HG02798 (cell line): ENCODE results near the gene ZNF274.
A peak's percentile ranks its signal among the peaks of the same experiment; 100 is the strongest.
"Not testable (repeated sequence)": the region's sequence is repeated elsewhere in the genome, so short reads cannot be mapped to it uniquely, and the experiment has no call there.

Experiments
- ATAC-seq: cut with Tn5 transposase; IDR thresholded peaks from one replicate; pipeline ENCODE4 v1.9.1; 2021; ENCODE audit warnings: mild to moderate bottlenecking; ENCODE audit not compliant: unreplicated experiment, poor library complexity

The ZNF274 gene

GRCh38 chr19:58209577-58209976, 26.7 kb downstream of the ZNF274 start:
- no peak for ATAC-seq

DNA sequence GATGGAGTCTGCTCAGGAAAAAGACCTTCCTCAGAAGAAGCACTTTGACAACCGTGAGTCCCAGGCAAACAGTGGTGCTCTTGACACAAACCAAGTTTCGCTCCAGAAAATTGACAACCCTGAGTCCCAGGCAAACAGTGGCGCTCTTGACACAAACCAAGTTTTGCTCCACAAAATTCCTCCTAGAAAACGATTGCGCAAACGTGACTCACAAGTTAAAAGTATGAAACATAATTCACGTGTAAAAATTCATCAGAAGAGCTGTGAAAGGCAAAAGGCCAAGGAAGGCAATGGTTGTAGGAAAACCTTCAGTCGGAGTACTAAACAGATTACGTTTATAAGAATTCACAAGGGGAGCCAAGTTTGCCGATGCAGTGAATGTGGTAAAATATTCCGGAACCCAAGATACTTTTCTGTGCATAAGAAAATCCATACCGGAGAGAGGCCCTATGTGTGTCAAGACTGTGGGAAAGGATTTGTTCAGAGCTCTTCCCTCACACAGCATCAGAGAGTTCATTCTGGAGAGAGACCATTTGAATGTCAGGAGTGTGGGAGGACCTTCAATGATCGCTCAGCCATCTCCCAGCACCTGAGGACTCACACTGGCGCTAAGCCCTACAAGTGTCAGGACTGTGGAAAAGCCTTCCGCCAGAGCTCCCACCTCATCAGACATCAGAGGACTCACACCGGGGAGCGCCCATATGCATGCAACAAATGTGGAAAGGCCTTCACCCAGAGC, 29.6 kb downstream of the ZNF274 start:
- ATAC-seq = no peak

DNA sequence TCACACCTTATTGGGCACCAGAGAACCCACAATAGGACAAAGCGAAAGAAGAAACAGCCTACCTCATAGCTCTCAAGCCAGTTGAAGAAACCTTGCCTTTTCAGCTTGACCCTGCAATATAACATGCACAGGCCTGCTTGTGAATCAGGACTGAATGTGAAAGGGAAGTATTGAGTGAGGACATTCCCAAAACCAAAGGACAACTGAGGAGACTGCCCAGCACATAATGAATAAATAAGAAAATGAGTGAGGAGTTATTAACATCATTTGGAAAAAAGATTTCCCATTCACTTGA, 30.2 kb downstream of the ZNF274 start:
- no peak for ATAC-seq

DNA sequence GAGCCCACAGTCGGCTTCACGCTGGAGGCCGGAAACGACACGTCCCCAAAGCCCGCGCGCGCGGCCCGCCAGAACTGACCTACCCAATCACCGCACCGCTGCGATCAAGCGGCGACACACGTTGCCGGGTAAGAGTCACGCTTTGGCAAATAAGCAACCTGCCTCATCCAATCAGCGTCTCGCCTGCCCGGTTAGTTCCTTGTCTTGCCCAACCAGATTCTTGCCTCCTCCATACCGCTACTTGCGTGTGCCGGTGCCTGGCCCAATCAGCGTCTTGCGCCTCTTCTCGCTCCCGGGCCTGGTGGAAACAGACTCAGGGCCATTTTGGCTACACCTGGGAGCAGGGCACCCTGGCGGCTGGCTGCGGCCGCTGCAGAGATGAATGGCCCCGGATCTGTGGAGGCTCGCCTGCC, 34.2 kb downstream of the ZNF274 start:
- no peak for ATAC-seq

- ATAC-seq = no peak
Measured at GRCh38 chr19:58217607-58218391, 34.9 kb downstream of the ZNF274 start.

DNA sequence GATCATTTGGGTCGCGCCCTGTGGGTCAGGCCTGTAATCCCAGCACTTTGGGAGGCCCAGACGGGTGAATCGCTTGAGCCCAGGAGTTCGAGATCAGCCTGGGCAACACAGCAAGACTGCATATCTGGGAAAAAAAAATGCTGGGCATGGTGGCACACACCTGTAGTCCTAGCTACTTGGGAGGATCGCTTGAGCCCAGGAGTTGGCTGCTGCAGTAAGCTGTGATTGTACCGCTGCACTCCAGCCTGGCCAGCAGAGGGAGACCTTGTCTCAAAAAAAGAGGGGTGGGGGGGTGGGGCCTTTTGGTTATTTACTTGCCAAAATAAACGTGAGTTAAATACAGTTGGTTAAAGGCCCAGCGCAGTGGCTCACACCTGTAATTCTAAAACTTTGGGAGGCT, 36.0 kb downstream of the ZNF274 start:
- ATAC-seq = no peak

DNA sequence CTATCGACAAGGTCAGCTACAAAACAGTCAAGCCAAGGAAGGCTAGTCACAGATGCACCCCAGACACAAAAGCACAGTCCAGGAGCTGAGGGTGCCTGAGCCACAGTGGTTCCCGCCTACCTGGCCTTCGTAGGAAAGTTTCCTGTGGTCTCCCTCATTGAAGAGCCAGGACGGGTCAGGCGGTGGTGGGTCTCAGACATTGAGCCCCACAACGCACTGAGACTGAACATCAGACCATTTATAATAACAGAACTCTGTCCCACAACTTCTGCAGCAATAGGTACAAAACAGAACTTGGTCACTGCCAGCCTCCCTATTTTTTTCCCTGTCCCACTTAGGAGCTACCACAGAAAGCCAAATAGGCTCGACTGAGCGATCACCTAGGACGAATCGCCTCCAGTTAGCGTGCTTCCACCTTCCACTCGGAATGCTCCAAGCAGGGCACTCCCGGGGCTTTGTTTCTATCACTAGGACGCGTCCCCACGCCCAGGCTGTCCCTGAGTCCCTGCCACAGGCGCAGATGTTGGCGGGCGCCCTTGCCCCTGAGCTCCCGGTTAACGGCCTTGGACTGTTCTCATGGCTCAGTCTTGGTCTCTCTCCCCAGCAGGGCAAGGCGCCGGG, 45.2 kb downstream of the ZNF274 start:
- no peak for ATAC-seq

- peak; percentile 97 for ATAC-seq
Measured at GRCh38 chr19:58228585-58229254, 45.9 kb downstream of the ZNF274 start, which contains the start of gene ZNF544. Gene ZNF544, plus strand, starts transcription at chr19:58228914. Its CDS starts 15,110 bp downstream, at chr19:58244024.

GRCh38 chr19:58229255-58229639, 46.4 kb downstream of the ZNF274 start:
- no peak for ATAC-seq

GRCh38 chr19:58237324-58237723, 54.5 kb downstream of the ZNF274 start:
- no peak for ATAC-seq

- no peak for ATAC-seq
Measured at GRCh38 chr19:58243351-58243750, 60.5 kb downstream of the ZNF274 start.

DNA sequence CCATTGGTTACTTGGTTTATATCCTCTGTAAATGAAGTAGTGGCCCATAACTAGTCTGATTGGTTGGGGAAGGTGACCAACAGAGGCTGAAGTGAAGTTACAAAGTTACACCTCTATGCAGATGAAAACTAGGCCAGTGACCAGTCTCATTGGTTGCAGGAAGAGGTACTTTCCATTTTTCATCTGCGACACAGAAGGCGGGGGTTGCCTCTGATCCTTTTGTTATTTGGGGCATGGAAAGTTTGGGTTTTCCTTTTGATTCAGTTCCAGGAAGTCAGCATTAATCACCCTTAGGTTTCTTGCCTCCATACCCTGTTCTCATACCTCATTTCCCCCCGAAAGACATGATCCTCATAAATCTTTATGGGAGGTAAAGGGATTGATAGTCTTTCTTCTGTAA, 66.0 kb downstream of the ZNF274 start:
- no peak for ATAC-seq

GRCh38 chr19:58252102-58252685, 69.3 kb downstream of the ZNF274 start:
- ATAC-seq = no peak

GRCh38 chr19:58258259-58258658, 75.4 kb downstream of the ZNF274 start:
- ATAC-seq = not testable (repeated sequence)

DNA sequence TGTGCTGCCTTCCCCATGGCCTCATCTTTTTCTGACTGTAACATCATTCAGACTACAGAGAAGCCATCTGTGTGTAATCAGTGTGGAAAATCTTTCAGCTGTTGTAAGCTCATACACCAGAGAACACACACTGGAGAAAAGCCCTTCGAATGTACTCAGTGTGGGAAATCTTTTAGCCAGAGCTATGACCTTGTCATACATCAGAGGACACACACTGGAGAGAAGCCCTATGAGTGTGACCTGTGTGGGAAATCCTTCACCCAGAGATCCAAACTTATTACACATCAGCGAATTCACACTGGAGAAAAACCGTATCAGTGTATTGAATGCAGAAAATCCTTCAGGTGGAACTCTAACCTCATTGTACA, 78.7 kb downstream of the ZNF274 start:
- no peak for ATAC-seq

- ATAC-seq = no peak
Measured at GRCh38 chr19:58261968-58262921, 79.4 kb downstream of the ZNF274 start.

DNA sequence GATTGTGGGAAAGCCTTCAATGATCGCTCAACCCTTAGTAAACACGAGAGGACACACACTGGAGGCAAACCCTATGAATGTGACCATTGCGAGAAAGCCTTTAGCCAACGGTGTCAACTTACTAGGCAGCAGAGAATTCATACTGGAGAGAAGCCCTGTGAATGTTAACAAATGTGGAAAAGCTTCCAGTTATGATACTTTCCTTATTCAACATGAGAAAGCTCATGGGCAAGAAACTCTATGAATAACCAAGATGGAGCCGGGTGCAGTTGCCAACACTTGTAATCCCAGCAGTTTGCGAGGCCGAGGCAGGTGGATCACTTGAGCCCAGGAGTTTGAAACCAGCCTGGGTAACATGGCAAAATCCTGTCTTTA, 80.0 kb downstream of the ZNF274 start:
- ATAC-seq = no peak
